Pulmonary artery endothelial cell (primary cell): ENCODE results near the gene EZH1. TPM values are rescaled to one million over a fixed set of nuclear protein-coding genes. Genes with fewer than 3 reads are reported as not detected.
"Not testable (repeated sequence)": the region's sequence is repeated elsewhere in the genome, so short reads cannot be mapped to it uniquely, and the experiment has no call there.

Experiments
- DNase-seq: peaks from one replicate; pipeline ENCODE4 v3.0.0-alpha.2; 2011; ENCODE audit warnings: low read depth, low spot score
- total RNA-seq: library from RNA; depleted of rRNA; stranded (reverse); fragments of >200 nt; gene quantifications from 2 replicates; pipeline ENCODE4 v1.2.3, GENCODE V29; 2014

EZH1 gene
- total RNA-seq, 1 donor from 2014 or later = 7.5 TPM

DNA sequence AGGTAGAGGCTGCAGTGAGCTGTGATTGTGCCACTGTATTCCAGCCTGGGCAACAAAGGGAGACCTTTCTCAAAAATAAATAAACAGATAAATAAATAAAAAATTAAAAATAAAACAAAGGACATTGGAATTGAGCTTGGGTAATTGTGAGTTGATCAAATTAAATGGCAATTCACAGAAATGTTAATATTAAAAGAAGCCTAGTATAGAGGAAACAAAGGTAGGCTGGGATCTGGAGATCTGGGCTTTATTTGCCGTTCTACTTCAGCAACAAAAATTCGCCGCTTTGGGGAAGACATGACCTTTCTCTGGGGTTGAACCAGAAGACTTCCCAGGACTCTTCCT, 28.1 kb upstream of the EZH1 start:
- no peak for DNase-seq

GRCh38 chr17:42769964-42770363, 25.1 kb upstream of the EZH1 start:
- DNase-seq = not testable (repeated sequence)

DNA sequence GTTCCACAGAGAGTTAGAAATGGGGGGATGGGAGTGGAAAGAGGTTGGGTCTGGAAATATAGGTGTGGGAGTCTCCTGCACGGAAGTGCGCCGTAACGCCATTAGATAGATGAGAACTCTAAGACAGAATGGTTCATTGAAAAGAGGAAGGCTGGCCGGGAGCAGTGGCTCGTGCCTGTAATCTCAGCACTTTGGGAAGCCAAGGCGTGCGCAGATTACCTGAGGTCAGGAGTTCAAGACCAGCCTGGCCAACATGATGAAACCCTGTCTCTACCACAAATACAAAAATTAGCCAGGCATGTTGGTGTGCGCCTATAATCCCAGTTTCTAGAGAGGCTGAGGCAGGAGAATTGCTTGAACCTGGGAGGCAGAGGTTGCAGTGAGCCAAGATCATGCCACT, 23.2 kb upstream of the EZH1 start:
- not testable (repeated sequence) for DNase-seq

DNA sequence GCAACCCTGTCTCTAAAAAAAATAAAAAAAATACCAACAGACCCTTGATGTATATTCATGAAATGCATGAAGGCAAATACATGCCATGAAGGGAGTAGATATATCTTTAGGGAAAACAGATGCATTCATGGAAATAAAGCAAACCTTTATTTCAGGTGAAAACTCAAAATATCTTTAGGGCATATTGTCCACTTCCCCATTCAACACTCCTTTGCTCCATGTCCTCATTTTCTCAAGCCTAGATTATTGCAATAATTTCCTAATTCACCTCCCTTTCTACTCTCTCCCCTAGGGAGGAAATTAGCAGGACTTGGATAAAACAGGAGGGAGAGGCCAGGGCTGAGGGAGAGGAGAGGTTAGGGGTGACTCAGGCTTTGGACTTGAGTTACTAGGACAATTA, 22.7 kb upstream of the EZH1 start:
- DNase-seq = no peak

GRCh38 chr17:42766124-42766523, 21.3 kb upstream of the EZH1 start:
- DNase-seq = no peak

DNA sequence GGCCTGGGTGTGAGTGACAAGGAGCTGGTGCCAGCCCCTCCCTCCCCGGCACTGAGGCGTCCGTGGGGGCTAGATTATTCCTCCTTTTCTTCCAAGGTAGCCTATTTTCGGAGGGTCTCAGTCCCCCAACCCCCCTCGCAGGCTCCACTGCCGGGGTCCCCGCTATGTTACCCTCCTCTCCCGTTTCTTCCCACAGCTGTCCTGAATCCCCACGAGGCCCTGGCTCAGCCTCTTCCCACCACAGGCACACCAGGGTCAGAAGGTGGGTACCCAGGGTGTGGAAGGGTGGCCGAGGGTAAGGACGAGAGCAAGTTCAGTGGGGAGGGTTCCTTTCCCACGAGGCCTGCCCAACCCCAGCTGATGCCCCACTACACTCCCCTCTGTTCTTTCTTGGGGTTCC, 16.8 kb upstream of the EZH1 start:
- DNase-seq = no peak

DNA sequence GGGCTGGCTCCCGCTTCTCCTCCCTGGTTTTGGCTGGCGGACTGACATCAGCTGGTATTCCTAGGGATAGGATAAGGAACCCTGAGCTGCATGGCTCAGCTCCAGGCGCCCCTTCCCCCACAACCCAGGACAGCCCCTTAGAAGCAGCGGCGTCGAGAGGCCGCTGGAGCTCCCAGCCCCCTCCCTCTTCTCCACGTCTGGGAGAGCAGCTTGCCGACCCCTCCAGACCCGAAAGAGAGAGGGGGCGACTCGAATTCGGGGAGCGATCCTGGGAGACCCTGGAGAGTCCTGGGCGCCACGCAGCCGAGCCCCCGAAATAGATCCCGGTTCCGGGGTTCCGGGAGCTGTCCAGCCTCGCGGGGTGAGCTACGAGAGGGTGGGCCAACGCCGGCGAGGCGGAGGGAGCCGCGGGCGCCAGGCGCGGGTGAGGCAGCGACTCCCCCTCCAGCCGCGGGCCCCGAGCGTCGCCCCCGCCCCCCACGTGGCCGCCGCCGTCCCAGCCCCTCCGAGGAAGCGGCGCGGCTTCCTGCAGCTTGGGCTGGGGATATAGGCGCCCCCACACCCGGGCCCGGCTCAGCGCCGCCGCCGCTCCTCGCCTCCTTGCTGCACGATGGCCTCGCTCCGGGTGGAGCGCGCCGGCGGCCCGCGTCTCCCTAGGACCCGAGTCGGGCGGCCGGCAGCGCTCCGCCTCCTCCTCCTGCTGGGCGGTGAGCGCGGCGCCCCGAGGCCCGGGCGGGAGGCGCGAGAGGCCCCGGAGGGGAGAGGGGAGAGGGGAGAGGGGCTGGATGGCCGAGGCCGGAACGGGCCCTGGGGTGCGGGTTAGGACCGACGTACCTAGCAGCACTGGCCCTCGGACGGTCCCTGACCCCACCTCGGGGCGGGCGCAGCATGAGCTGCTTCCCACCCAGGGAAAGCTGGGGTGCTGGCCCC, 16.1 kb upstream of the EZH1 start, which contains the start of gene RAMP2:
Gene RAMP2 (plus strand): TSS at position 576 of the 930 bp plus-strand sequence. CDS start 35 bp downstream, at position 611.
- DNase-seq = no peak

- DNase-seq = no peak
These were observed 15.3 kb upstream of the EZH1 start for GRCh38 chr17:42759982-42760651.

GRCh38 chr17:42754782-42755181, 9.9 kb upstream of the EZH1 start:
- no peak for DNase-seq

GRCh38 chr17:42751628-42752027, 6.8 kb upstream of the EZH1 start:
- DNase-seq = no peak

DNA sequence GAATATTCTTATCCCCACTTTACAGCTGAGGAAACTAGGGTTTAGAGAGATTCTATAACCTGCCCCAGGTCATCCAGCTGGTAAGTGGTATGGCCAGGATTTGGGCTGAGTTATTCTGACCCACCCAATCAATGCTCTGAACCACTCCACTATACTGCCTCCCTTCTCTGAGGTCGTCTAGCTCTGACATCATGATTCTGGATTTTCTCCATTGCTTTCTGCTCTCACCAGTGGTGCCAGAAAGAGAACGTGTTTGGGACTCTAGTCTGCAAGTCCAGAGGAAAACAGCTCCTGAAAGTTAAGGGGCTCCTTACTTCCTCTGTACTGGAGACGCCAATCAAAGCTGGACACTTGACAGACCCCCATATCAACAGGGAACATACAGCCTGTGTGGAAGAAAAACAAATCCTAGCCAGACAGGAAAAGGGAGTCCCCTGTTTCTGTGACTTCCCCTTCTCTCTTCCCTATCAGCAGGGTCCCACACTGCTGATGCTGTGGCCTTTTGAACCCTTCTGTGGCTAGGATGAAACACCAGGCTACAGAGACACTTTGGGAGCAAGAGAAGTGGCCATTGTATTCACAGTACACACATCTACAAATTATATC, 6.0 kb upstream of the EZH1 start:
- DNase-seq = no peak

DNA sequence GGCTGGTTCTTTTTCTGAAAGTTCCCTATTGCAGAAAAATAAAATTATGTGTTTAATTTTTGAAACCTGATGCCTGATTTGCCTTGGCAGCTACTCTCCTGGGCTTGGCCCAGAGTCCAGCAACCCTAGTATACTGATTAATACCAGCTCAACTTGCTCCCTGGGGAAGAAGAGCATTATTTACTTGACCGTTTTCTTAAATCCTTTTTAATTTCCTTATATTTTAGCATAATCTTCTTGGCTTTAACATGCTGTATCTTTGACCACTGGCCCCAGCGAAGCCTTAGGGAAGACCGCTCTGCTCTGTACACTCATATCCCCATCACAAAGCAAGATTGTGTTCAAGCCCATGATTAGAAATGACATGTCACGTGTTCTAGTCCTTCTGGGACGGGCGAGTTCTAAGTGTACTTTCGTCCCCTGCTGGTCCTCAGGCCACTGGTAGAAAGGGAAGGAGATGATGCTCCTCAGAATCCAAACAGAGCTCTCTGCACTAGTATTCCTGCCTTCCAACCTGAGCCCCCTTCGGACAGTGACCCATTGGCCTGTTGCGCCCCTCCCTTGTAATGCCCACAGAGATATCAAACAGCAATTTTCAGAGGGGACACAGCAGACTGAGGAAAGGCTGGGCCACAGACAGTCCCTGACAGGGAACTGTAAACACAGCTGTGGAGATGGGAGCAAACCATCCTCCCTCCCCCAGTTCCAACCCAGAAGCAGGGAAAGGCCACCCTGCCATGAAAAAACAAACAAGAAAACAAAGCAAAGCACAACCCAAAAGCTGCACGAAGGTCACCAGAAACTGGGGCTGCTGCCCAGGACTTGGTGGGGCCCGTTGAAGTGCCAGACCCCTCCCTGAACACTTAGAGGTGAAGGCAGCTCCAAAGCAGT, 4.3 kb upstream of the EZH1 start:
- no peak for DNase-seq

DNA sequence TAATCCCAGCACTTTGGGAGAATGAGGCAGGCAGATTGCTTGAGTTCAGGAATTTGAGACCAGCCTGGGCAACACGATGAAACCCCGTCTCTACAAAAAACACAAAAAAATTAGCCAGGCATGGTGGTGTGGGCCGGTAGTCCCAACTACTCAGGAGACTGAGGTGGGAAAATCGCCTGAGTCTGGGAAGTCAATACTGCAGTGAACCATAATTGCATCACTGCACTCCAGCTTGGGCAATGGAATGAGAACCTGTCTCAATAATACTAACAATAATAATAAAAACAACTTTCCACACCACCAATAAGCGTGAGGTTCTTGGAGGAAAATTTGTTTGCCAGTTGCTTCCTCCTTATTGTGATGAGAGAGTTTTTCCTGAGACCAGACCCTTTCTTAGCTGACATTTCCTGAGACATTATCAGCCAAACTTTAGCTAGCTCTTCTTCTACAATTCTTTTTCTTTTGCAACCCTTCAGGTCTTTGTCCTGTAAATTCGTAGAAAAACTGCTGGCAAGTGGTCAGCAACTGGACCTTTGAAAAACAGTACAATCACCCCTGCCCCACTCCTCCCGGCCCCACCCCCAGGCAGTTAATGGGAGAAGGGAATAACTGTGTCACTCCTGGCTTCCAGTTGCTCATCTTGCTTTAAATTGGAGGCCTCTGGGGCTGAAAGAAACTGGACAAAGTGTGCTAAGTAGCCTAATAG, 3.5 kb upstream of the EZH1 start:
- no peak for DNase-seq

GRCh38 chr17:42744283-42744805, 496 bp downstream of the EZH1 start:
- DNase-seq = peak; percentile 13

DNA sequence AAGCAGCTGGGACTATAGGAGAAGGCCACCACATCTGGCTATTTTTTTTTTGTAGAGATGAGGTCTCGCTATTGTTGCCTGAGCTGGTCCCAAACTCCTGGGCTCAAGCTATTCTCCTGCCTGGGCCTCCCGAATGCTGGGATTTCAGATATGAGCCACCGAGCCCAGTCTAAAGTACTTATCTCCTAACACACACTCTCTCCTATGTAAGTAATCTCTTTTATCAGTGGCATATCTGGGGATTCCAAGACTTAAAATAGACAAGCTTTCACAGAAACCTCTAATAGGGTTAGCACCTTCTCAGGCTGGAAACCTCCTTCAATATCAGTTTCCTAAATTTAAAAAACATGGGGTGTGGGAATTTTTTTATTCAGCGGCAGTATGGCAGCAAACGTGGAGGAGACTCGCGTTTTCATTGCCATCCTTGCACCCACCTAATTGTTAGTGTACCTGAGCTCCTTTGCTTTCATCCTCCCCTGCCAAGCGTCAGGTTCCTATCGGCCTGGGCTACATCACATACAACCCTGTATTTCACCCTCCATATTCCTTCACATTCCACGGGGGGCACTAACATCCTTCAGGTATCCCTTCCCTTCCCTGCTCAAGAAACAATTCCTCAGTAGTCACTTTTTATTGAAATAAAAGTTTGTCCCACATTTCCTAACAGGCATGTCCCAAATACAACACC, 1.1 kb downstream of the EZH1 start:
- no peak for DNase-seq

DNA sequence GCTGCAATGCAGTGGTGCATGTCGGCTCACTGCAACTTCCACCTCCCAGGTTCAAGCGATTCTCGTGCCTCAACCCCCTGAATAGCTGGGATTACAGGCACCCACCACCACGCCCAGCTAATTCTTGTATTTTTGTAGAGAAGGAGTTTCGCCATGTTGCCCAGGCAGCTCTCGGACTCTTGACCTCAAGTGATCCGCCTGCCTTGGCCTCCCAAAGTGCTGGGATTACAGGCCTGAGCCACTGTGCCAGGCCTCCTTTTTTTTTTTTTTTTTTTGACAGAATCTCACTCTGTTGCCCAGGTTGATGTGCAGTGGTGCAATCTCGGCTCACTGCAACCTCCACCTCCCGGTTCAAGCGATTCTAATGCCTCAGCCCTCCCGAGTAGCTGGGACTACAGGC, 1.9 kb downstream of the EZH1 start:
- DNase-seq = not testable (repeated sequence)

DNA sequence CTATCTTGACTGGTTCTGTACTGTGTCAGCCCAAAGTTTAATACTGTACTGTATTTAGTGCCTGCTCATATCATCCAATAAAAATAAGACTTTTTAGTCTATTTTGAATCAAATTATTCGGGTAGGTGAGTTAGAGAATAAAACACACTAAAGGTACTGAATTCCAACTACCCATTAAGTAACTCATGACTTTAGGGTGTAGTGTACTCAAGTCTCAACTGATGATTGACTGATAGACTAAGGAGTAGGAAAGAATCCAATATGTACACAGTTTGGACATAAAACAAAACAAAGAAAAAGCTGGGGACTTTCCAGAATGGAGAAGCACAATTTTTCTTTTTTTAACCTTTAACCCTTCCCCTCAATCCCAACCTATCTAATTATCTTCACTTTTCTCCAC, 4.1 kb downstream of the EZH1 start:
- no peak for DNase-seq

DNA sequence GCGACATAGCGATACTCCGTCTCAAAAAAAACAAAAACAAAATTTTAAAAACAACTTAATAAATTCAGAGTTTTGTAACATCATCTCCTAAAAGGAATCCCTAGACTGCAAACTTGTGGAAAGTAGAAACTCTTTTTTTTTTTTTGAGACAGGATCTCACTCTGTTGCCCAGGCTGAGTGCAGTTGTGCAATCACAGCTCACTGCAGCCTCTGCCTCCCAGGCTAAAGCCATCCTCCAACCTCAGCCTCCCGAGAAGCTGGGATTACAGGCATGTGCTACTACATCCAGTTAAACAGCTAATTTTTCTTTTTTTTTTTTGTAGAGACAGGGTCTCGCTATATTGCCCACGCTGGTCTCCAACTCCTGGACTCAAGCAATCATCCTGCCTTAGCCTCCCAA, 19.7 kb downstream of the EZH1 start:
- DNase-seq = no peak

DNA sequence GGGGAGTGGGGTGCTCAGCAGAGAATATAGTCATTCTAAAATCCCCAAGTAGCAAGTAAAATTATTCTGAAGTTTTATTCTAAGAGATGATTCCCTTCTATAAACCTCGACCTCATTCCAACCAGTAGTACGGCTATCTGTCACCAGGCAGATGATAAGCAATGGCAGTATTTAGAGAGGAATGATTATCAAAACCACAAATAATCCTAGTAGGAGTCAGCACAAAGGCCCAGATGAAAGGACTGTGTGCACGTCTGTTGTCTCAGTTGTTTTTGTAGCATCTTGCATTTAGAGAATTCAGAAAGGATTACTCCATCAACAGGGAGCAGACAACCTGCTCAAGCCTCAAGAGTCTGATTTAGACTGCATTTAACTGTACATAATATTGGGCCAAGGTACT, 21.2 kb downstream of the EZH1 start:
- no peak for DNase-seq
